Natural killer cell (primary cell): Measurements from ENCODE around the gene CCL25. TPM values are rescaled to one million over a fixed set of nuclear protein-coding genes. Genes with fewer than 3 reads are reported as not detected.
"Not testable (repeated sequence)": the region's sequence is repeated elsewhere in the genome, so short reads cannot be mapped to it uniquely, and the experiment has no call there.

Experiments used
- ATAC-seq, 3 donors: fragments of 150-1000 bp in 2 of 3; fragments of 200-7000 bp in 1 of 3; cut with Tn5 transposase; 1 replicate in 1 of 3; 2 replicates in 2 of 3; pipeline ENCODE4 v1.10.0; 2021; ENCODE audit warnings: mild to moderate bottlenecking in 2 of 3, moderate library complexity in 2 of 3
- DNase-seq, 2 donors: peaks; one replicate each; pipeline versions ENCODE4 v3.0.0 to v3.0.0-alpha.2; 2013 to 2021; ENCODE audit warnings: mixed read lengths in 1 of 2
- H3K27ac ChIP-seq: one replicate; pipeline ENCODE4 v1.5.1; 2013; ENCODE audit warnings: mild to moderate bottlenecking, low read length
- H3K27me3 ChIP-seq: one replicate; pipeline ENCODE4 v1.6.1; 2013; ENCODE audit warnings: low read length; ENCODE audit not compliant: control insufficient read depth, insufficient read depth
- H3K36me3 ChIP-seq: one replicate; pipeline ENCODE4 v1.6.1; 2013; ENCODE audit warnings: low read length; ENCODE audit not compliant: control insufficient read depth, insufficient read depth
- H3K4me1 ChIP-seq: one replicate; pipeline ENCODE4 v1.6.1; 2013; ENCODE audit warnings: low read length; ENCODE audit not compliant: control insufficient read depth, insufficient read depth
- H3K4me3 ChIP-seq: one replicate; pipeline ENCODE4 v1.5.1; 2013; ENCODE audit warnings: low read length
- H3K9me3 ChIP-seq: one replicate; pipeline ENCODE4 v1.6.1; 2013; ENCODE audit warnings: low read length; ENCODE audit not compliant: control insufficient read depth, insufficient read depth
- H3K27ac Mint-ChIP-seq, 2 donors: one replicate each; pipeline ENCODE4 v1.8.0; 2022; ENCODE audit warnings: mild to moderate bottlenecking in 2 of 2, mixed read lengths in 2 of 2, moderate library complexity in 1 of 2
- H3K27me3 Mint-ChIP-seq, 2 donors: one replicate each; pipeline ENCODE4 v1.8.0; 2022; ENCODE audit warnings: low read depth in 2 of 2, mixed read lengths in 2 of 2
- H3K36me3 Mint-ChIP-seq: one replicate; pipeline ENCODE4 v1.8.0; 2022; ENCODE audit warnings: mixed read lengths
- H3K4me1 Mint-ChIP-seq, 2 donors: one replicate each; pipeline ENCODE4 v1.8.0; 2022; ENCODE audit warnings: mixed read lengths in 2 of 2
- H3K4me3 Mint-ChIP-seq: one replicate; pipeline ENCODE4 v1.8.0; 2022; ENCODE audit warnings: mild to moderate bottlenecking, moderate library complexity, mixed read lengths
- H3K9me3 Mint-ChIP-seq, 2 donors: one replicate each; pipeline ENCODE4 v1.8.0; 2022; ENCODE audit warnings: mixed read lengths in 2 of 2
- CTCF ChIP-seq: fragments of 200-600 bp; IDR thresholded peaks from one replicate; pipeline ENCODE4 v1.8.0; 2022; ENCODE audit warnings: antibody characterized with exemption
- WGBS: methylation state at CpG from one replicate; pipeline ENCODE4 v1.1.7; 2013; ENCODE audit warnings: missing lambda C conversion rate; ENCODE audit not compliant: insufficient coverage; 5-methylcytosine and 5-hydroxymethylcytosine counted together
- intact Hi-C: fragments of 100-400 bp; cut with micrococcal nuclease; formaldehyde crosslinking; loops from one replicate; pipeline ENCODE4 v1.14.2; 2022
- total RNA-seq, 4 donors: library from RNA; stranded (reverse); fragments of 120-200 nt in 1 of 4; gene quantifications; one replicate each; pipeline versions ENCODE4 v1.2.3 to v1.2.4, GENCODE V29; 2013 to 2022

Gene CCL25
- total RNA-seq, 3 donors from 2014 or later (not counting 1 experiment from before 2014, with no cell fraction given): 0.28 TPM; not detected in 2

GRCh38 chr19:8021374-8021773 is 31.2 kb upstream of the CCL25 start:
- ATAC-seq: no peak
- no peak overlapping the region for H3K27ac ChIP-seq
- WGBS: 77% methylated on average over 8 of the region's 8 CpGs
- intact Hi-C loops: no loop called here
- no peaks in the 10 kb centered on the region for H3K36me3 ChIP-seq
- Mint-ChIP-seq H3K9me3 (no peaks in the 10 kb centered on the region), H3K36me3 (no peaks in the 10 kb centered on the region), H3K27ac (no peak overlapping the region), H3K4me1 (peaks cover 9 to 10% of the 10 kb centered on the region in 2 donors), H3K27me3 (no peaks in the 10 kb centered on the region), H3K4me3 (no peak overlapping the region)
- no peak overlapping the region for H3K4me3 ChIP-seq
- no peak for DNase-seq
- no peaks in the 10 kb centered on the region for H3K27me3 ChIP-seq
- no peaks in the 10 kb centered on the region for H3K9me3 ChIP-seq
- H3K4me1 ChIP-seq: peaks cover 5% of the 10 kb centered on the region
- no peak for TF ChIP-seq CTCF

GRCh38 chr19:8022275-8022674 is 30.3 kb upstream of the CCL25 start:
- intact Hi-C loops: no loop called here
- DNase-seq: no peak
- H3K36me3 Mint-ChIP-seq: no peaks in the 10 kb centered on the region
- 95% methylated on average over 13 of the region's 13 CpGs for WGBS
- H3K4me1 ChIP-seq: peaks cover 5% of the 10 kb centered on the region
- H3K9me3 ChIP-seq: no peaks in the 10 kb centered on the region
- no peaks in the 10 kb centered on the region for H3K27me3 ChIP-seq
- peaks cover 9% of the 10 kb centered on the region in 2 donors for H3K4me1 Mint-ChIP-seq
- ATAC-seq: no peak
- H3K27me3 Mint-ChIP-seq: no peaks in the 10 kb centered on the region
- H3K27ac Mint-ChIP-seq: no peak overlapping the region
- TF ChIP-seq CTCF: no peak
- no peak overlapping the region for H3K4me3 Mint-ChIP-seq
- H3K36me3 ChIP-seq: no peaks in the 10 kb centered on the region
- no peaks in the 10 kb centered on the region for H3K9me3 Mint-ChIP-seq
- H3K4me3 ChIP-seq: no peak overlapping the region
- H3K27ac ChIP-seq: no peak overlapping the region

- Mint-ChIP-seq H3K4me3 (no peak overlapping the region), H3K27me3 (no peaks in the 10 kb centered on the region), H3K9me3 (no peaks in the 10 kb centered on the region), H3K36me3 (no peaks in the 10 kb centered on the region), H3K27ac (no peak overlapping the region), H3K4me1 (no peaks in the 10 kb centered on the region)
- DNase-seq: no peak
- WGBS: 94% methylated on average over 5 of the region's 5 CpGs
- intact Hi-C loops: no loop called here
- Histone ChIP-seq H3K27ac (no peak overlapping the region), H3K36me3 (no peaks in the 10 kb centered on the region), H3K9me3 (no peaks in the 10 kb centered on the region), H3K4me1 (no peaks in the 10 kb centered on the region), H3K27me3 (no peaks in the 10 kb centered on the region), H3K4me3 (no peak overlapping the region)
- TF ChIP-seq CTCF: no peak
- ATAC-seq: no peak
These were observed 29.2 kb upstream of the CCL25 start for GRCh38 chr19:8023371-8023770.

GRCh38 chr19:8024256-8024655 is 28.3 kb upstream of the CCL25 start:
- ATAC-seq, H3K27me3 Mint-ChIP-seq, H3K27ac ChIP-seq, H3K4me3 Mint-ChIP-seq, H3K4me1 ChIP-seq, H3K27me3 ChIP-seq, H3K36me3 ChIP-seq, H3K9me3 Mint-ChIP-seq, H3K9me3 ChIP-seq, DNase-seq, intact Hi-C loops, H3K27ac Mint-ChIP-seq, H3K4me3 ChIP-seq, H3K4me1 Mint-ChIP-seq, H3K36me3 Mint-ChIP-seq: not testable (repeated sequence)
- WGBS: 85% methylated on average over 3 of the region's 3 CpGs
